ENCODE measurements around the gene CCDC50. TPM values are rescaled to one million over a fixed set of nuclear protein-coding genes. Genes with fewer than 3 reads are reported as not detected.
A peak's percentile ranks its signal among the peaks of the same experiment; 100 is the strongest.

Gene CCDC50
- total RNA-seq, 6 donors from 2014 or later = 54.7 to 99.8 (median 72.5) TPM

DNA sequence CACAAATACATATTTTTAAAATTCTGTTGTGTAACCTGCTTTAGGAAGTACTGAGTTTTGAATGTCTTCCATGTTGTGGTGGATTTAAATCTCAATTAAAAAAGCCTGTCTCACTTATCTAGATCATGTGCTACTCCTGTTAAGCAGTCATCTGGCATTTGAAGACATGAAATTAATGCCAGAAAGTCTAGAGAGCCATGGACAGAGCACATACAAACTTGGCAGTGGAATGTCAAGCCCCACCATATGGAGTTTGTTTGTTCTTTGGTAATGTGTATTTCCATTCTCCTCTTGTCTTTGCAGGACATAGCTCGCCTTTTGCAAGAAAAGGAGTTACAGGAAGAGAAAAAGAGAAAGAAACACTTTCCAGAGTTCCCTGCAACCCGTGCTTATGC lies 40.4 kb downstream of the CCDC50 start:
- no peaks in the 10 kb centered on the region for H3K9me3 ChIP-seq

DNA sequence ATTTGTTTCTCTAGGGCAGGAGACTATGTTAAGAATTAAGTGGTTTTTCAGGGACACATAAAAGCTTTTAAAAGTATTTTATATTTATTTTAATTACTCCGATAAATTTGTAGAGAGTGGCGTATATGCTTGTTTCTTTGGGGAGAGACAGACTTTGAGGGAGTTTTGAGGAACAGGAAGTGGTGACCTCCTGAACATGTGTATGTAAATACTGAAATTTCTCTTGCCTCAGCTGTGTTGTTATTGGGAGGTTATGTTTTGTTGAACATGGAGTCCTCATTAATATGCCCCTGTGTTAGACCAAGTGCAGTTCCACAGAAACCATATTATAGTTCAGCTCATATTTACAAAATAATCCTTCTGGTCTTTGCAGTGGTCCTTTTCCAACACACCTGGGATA lies 42.9 kb downstream of the CCDC50 start:
- DNase-seq = no peak
- Histone ChIP-seq H3K27ac (no peak overlapping the region), H3K4me3 (no peak overlapping the region), H3K36me3 (peaks cover 0 to 33% (median 8%) of the 10 kb centered on the region in 4 donors), H3K27me3 (no peaks in the 10 kb centered on the region), H3K9me3 (no peaks in the 10 kb centered on the region), H3K4me1 (peaks cover 2 to 10% (median 7%) of the 10 kb centered on the region in 4 donors)
- no peak for ATAC-seq (ENCODE audit: low FRiP score in 2 of 2)
- TF ChIP-seq POLR2A (IDR thresholded peaks at IDR 0.05) (no peak), POLR2AphosphoS5 (IDR thresholded peaks at IDR 0.05) (no peak), EP300 (IDR thresholded peaks at IDR 0.05) (no peak)
- TF ChIP-seq, protein P1, sequence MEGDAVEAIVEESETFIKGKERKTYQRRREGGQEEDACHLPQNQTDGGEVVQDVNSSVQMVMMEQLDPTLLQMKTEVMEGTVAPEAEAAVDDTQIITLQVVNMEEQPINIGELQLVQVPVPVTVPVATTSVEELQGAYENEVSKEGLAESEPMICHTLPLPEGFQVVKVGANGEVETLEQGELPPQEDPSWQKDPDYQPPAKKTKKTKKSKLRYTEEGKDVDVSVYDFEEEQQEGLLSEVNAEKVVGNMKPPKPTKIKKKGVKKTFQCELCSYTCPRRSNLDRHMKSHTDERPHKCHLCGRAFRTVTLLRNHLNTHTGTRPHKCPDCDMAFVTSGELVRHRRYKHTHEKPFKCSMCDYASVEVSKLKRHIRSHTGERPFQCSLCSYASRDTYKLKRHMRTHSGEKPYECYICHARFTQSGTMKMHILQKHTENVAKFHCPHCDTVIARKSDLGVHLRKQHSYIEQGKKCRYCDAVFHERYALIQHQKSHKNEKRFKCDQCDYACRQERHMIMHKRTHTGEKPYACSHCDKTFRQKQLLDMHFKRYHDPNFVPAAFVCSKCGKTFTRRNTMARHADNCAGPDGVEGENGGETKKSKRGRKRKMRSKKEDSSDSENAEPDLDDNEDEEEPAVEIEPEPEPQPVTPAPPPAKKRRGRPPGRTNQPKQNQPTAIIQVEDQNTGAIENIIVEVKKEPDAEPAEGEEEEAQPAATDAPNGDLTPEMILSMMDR (IDR thresholded peaks at IDR 0.05) = no peak
- WGBS, 2 donors = 73 to 87% methylated on average over 2 of the region's 2 CpGs

More for the DNA sequence above, 40.4 kb downstream of the CCDC50 start:
- TF ChIP-seq POLR2A (IDR thresholded peaks at IDR 0.05) (no peak), EP300 (IDR thresholded peaks at IDR 0.05) (no peak), POLR2AphosphoS5 (IDR thresholded peaks at IDR 0.05) (no peak)
- TF ChIP-seq, protein P1 (IDR thresholded peaks at IDR 0.05) = no peak
- H3K4me1 ChIP-seq = peaks cover 0 to 2% (median 0%) of the 10 kb centered on the region in 4 donors
- ATAC-seq (ENCODE audit: low FRiP score in 2 of 2) (peak in 1 of 2 donors; percentile 61), DNase-seq (no peak)
- 78% methylated on average over 2 of the region's 2 CpGs for WGBS, 2 donors
- H3K27me3 ChIP-seq = no peaks in the 10 kb centered on the region
- H3K4me3 ChIP-seq = no peak overlapping the region
- no peak overlapping the region for H3K27ac ChIP-seq
- H3K36me3 ChIP-seq = peaks cover 0 to 20% (median 4%) of the 10 kb centered on the region in 4 donors

DNA sequence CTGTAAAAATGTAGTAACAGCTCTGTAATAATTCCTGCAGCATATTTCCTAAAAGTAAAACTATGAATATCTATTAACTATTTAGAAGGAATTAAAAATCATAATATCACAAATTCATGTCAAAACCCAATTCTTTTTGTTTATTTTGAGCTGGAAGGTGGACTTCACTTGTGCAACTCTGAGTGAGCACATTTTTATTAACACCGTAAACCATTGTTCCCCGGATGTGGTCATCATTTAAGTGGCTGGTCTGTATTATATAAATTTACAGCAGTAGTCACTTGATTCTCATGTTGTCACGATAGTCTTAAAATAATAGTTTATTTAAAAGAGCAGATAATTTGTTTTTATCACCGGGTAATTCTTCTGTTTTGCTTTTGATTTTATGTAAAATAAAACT lies 44.1 kb downstream of the CCDC50 start:
- H3K27ac ChIP-seq = no peak overlapping the region
- H3K36me3 ChIP-seq = peaks cover 0 to 33% (median 8%) of the 10 kb centered on the region in 4 donors
- H3K27me3 ChIP-seq = no peaks in the 10 kb centered on the region
- no peak for ATAC-seq (ENCODE audit: low FRiP score in 2 of 2)
- 74 to 75% methylated on average over 4 of the region's 4 CpGs for WGBS, 2 donors
- no peaks in the 10 kb centered on the region for H3K9me3 ChIP-seq
- peaks cover 6 to 18% (median 14%) of the 10 kb centered on the region in 4 donors for H3K4me1 ChIP-seq
- DNase-seq = no peak
- TF ChIP-seq, protein P1 (IDR thresholded peaks at IDR 0.05) = no peak
- no peak for TF ChIP-seq POLR2A (IDR thresholded peaks at IDR 0.05)
- no peak for TF ChIP-seq EP300 (IDR thresholded peaks at IDR 0.05)
- TF ChIP-seq POLR2AphosphoS5 (IDR thresholded peaks at IDR 0.05) = no peak
- H3K4me3 ChIP-seq = no peak overlapping the region

DNA sequence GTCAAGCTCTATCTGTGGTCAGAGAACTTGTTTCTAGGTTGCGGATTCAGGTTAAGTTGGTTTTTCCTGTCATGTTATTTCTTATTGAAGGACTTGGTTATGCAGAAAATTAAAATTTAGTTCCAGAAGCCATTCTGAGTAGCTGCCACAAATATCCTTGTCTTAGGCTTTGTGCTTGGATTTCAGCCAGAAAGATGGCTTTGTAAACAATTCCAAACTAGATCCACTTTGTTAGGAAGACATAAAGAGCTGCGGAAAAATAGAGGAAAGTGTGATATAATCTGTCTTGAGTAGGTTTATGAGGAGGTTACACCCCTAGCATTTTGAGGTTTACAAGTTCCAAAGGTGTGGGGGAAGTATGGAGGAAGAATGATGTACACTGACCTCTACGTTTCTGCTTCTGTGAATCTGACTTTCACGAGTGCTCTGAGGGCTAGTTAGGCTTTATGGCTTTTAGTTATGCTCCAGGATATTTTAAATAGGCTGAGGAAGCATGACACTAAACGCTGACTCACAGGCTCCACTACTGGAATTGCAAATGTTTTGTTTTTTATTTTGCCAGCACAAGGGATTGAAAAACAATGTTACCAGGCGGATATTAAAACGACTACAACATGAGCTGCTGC lies 47.4 kb downstream of the CCDC50 start:
- H3K4me1 ChIP-seq = peaks cover 10 to 32% (median 20%) of the 10 kb centered on the region in 4 donors
- TF ChIP-seq EP300 (IDR thresholded peaks at IDR 0.05) (no peak), POLR2AphosphoS5 (IDR thresholded peaks at IDR 0.05) (no peak), POLR2A (IDR thresholded peaks at IDR 0.05) (no peak)
- TF ChIP-seq, protein P1 (IDR thresholded peaks at IDR 0.05) = no peak
- DNase-seq = no peak
- peaks cover 0 to 33% (median 12%) of the 10 kb centered on the region in 4 donors for H3K36me3 ChIP-seq
- no peak overlapping the region for H3K4me3 ChIP-seq
- ATAC-seq (ENCODE audit: low FRiP score in 2 of 2) = peak in 1 of 2 donors; percentile 53
- peak overlapping the region in 3 of 4 donors; percentile 21 to 40 (median 28) for H3K27ac ChIP-seq
- 63 to 69% methylated on average over 7 of the region's 7 CpGs for WGBS, 2 donors
- H3K9me3 ChIP-seq = no peaks in the 10 kb centered on the region
- no peaks in the 10 kb centered on the region for H3K27me3 ChIP-seq

All from upper lobe of left lung (tissue), 6 donors.